GM12878 (cell line): ENCODE measurements around the gene TMEM109.

Source experiments
- FOS ChIP-seq: IDR thresholded peaks from 3 replicates; pipeline ENCODE4 v1.6.1; 2011; ENCODE audit warnings: borderline replicate concordance; ENCODE audit not compliant: insufficient read length; ENCODE audit errors: extremely low read depth
- MYC ChIP-seq: IDR thresholded peaks from 2 replicates; pipeline ENCODE4 v1.6.1; 2011; ENCODE audit warnings: mild to moderate bottlenecking, low read length, moderate library complexity, inconsistent platforms; ENCODE audit not compliant: insufficient read depth, insufficient replicate concordance, insufficient read length, severe bottlenecking
- PBX3 ChIP-seq: IDR thresholded peaks from 2 replicates; pipeline ENCODE4 v1.6.1; 2011; ENCODE audit warnings: mild to moderate bottlenecking, low read depth, low read length, moderate library complexity; ENCODE audit not compliant: insufficient replicate concordance
- POLR2A ChIP-seq: IDR thresholded peaks from 2 replicates; pipeline ENCODE4 v1.6.1; 2011; ENCODE audit warnings: low read depth, mild to moderate bottlenecking, low read length
- POLR2AphosphoS5 ChIP-seq: IDR thresholded peaks from 2 replicates; pipeline ENCODE4 v1.6.1; 2011; ENCODE audit warnings: mild to moderate bottlenecking, low read length, inconsistent platforms
- PRDM15 ChIP-seq: fragments of 450-650 bp; formaldehyde crosslinking; IDR thresholded peaks from 2 replicates; pipeline ENCODE4 v1.4.0; 2020; ENCODE audit warnings: mild to moderate bottlenecking, moderate library complexity
- TAF1 ChIP-seq: IDR thresholded peaks from 2 replicates; pipeline ENCODE4 v1.6.1; 2011; ENCODE audit warnings: mild to moderate bottlenecking, low read depth, low read length, borderline replicate concordance

- TF ChIP-seq POLR2A = peak; percentile 99
- TF ChIP-seq MYC = peak; percentile 85
- no peak for TF ChIP-seq PBX3
- TF ChIP-seq TAF1 = peak; percentile 91; the same call in 1 of the 2 replicates
- peak; percentile 96 for TF ChIP-seq POLR2AphosphoS5
- no peak for TF ChIP-seq FOS
- no peak for TF ChIP-seq PRDM15
These were observed 7.6 kb upstream of the TMEM109 start, which contains the start of gene PRPF19 for GRCh38 chr11:60906132-60906972.
